Esophagus squamous epithelium (tissue), 5 donors: ENCODE results near the gene EXOC3L1. TPM values are rescaled to one million over a fixed set of nuclear protein-coding genes. Genes with fewer than 3 reads are reported as not detected.

Experiments
- DNase-seq: peaks from one replicate; lab custom pipeline; 2025; lab: John Stamatoyannopoulos, UW
- H3K27ac ChIP-seq, 4 donors: fragments of 200-600 bp; sonication (generic); one replicate each; pipeline ENCODE4 v1.5.1; 2016 to 2019; ENCODE audit warnings: mild to moderate bottlenecking in 1 of 4
- H3K27me3 ChIP-seq, 4 donors: fragments of 200-600 bp; sonication (generic); 1 replicate in 3 of 4; 2 replicates in 1 of 4; pipeline versions ENCODE4 v1.5.1 to v1.6.0; 2017 to 2021; ENCODE audit warnings: antibody characterized with exemption in 1 of 4
- H3K36me3 ChIP-seq, 3 donors: fragments of 200-600 bp; sonication (generic); one replicate each; pipeline ENCODE4 v1.5.1; 2016 to 2019
- H3K4me1 ChIP-seq, 3 donors: fragments of 200-600 bp; sonication (generic); one replicate each; pipeline ENCODE4 v1.5.1; 2017 to 2019
- H3K4me3 ChIP-seq, 4 donors: fragments of 200-600 bp; sonication (generic); 1 replicate in 3 of 4; 2 replicates in 1 of 4; pipeline ENCODE4 v1.5.1; 2016 to 2019; ENCODE audit warnings: mild to moderate bottlenecking in 2 of 4, moderate library complexity in 1 of 4
- H3K9me3 ChIP-seq, 3 donors: fragments of 200-600 bp; sonication (generic); one replicate each; pipeline ENCODE4 v1.5.1; 2016 to 2019
- CTCF ChIP-seq, 6 experiments: fragments of 450-650 bp in 4 of 6; fragments of 200-600 bp in 2 of 6; sonication (generic) in 2 of 6; IDR thresholded peaks; one replicate each; pipeline ENCODE4 v1.5.1; 2016 to 2019; ENCODE audit warnings: antibody characterized with exemption in 6 of 6, mild to moderate bottlenecking in 4 of 6, moderate library complexity in 4 of 6
- POLR2A ChIP-seq, 4 donors: fragments of 450-650 bp; IDR thresholded peaks; one replicate each; pipeline ENCODE4 v1.6.1; 2017; ENCODE audit warnings: antibody characterized with exemption in 4 of 4, mild to moderate bottlenecking in 4 of 4, moderate library complexity in 3 of 4
- WGBS, 2 donors: methylation state at CpG; one replicate each; pipeline ENCODE4 v1.1.5; 2018; 5-methylcytosine and 5-hydroxymethylcytosine counted together
- intact Hi-C: fragments of 100-400 bp; cut with DNase I; formaldehyde crosslinking; loops from one replicate; pipeline ENCODE4 v1.15.0; 2022
- total RNA-seq, 4 donors: library from RNA; depleted of rRNA; stranded (reverse); fragments of >200 nt; gene quantifications; one replicate each; pipeline ENCODE4 v1.1.0, GENCODE V29; 2016
- donor health status: DM: yes; HTN: yes; CAD: no.

Gene EXOC3L1
- total RNA-seq, 4 donors from 2014 or later = 1.1 to 2.3 (median 1.4) TPM

GRCh38 chr16:67201411-67202345, 11.7 kb upstream of the EXOC3L1 start:
- no peak for DNase-seq
- no peaks in the 10 kb centered on the region for H3K9me3 ChIP-seq
- H3K27ac ChIP-seq = no peak overlapping the region
- intact Hi-C loops = no loop called here
- 90% methylated on average over 10 of the region's 40 CpGs; no CpG with 5 or more reads in 1 of the 2 donors for WGBS, 2 donors
- peaks cover 41 to 81% (median 44%) of the 10 kb centered on the region in 3 donors for H3K36me3 ChIP-seq
- no peak for TF ChIP-seq CTCF (IDR thresholded peaks at IDR 0.05)
- no peak for TF ChIP-seq POLR2A (IDR thresholded peaks at IDR 0.05)
- peaks cover 11 to 46% (median 15%) of the 10 kb centered on the region in 3 donors for H3K4me1 ChIP-seq
- no peak overlapping the region for H3K4me3 ChIP-seq
- H3K27me3 ChIP-seq = no peaks in the 10 kb centered on the region

DNA sequence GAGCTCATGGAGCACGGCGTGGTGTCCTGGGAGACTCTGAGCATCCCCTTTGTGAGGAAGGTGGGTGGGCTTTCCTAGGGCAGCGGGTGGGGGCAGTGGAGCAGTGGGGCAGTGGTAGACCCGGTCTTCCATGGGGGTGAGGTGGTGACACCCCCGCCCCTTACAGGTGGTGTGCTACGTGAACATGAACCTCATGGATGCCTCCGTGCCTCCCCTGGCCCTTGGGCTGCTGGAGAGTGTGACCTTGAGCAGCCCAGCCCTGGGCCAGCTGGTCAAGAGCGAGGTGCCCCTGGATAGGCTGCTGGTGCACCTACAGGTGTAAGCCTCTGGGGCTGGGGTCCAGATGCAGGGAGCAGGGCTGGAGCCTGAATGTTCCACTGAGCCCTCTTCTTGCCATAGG, 10.6 kb upstream of the EXOC3L1 start:
- intact Hi-C loops = no loop called here
- no peaks in the 10 kb centered on the region for H3K27me3 ChIP-seq
- no peaks in the 10 kb centered on the region for H3K9me3 ChIP-seq
- no peak for DNase-seq
- WGBS, 2 donors = no CpG with 5 or more reads among the region's 8 CpGs
- H3K36me3 ChIP-seq = peaks cover 52 to 83% (median 56%) of the 10 kb centered on the region in 3 donors
- TF ChIP-seq CTCF (IDR thresholded peaks at IDR 0.05) = no peak
- H3K27ac ChIP-seq = no peak overlapping the region
- H3K4me1 ChIP-seq = peaks cover 11 to 47% (median 15%) of the 10 kb centered on the region in 3 donors
- peak overlapping the region in 1 of 4 donors; percentile 70 for H3K4me3 ChIP-seq

GRCh38 chr16:67199808-67200198, 9.9 kb upstream of the EXOC3L1 start:
- no peaks in the 10 kb centered on the region for H3K27me3 ChIP-seq
- intact Hi-C loops = no loop called here
- H3K9me3 ChIP-seq = no peaks in the 10 kb centered on the region
- peaks cover 11 to 51% (median 15%) of the 10 kb centered on the region in 3 donors for H3K4me1 ChIP-seq
- TF ChIP-seq POLR2A (IDR thresholded peaks at IDR 0.05) (no peak), CTCF (IDR thresholded peaks at IDR 0.05) (peak in 2 of 6 experiments; percentile 2 to 5)
- no peak for DNase-seq
- H3K27ac ChIP-seq = peak overlapping the region; percentile 82 to 93 (median 86)
- peaks cover 57 to 84% (median 63%) of the 10 kb centered on the region in 3 donors for H3K36me3 ChIP-seq
- H3K4me3 ChIP-seq = peak overlapping the region; percentile 58 to 70 (median 63)
- WGBS, 2 donors = 18 to 27% methylated on average over 9 to 15 of the region's 22 CpGs

DNA sequence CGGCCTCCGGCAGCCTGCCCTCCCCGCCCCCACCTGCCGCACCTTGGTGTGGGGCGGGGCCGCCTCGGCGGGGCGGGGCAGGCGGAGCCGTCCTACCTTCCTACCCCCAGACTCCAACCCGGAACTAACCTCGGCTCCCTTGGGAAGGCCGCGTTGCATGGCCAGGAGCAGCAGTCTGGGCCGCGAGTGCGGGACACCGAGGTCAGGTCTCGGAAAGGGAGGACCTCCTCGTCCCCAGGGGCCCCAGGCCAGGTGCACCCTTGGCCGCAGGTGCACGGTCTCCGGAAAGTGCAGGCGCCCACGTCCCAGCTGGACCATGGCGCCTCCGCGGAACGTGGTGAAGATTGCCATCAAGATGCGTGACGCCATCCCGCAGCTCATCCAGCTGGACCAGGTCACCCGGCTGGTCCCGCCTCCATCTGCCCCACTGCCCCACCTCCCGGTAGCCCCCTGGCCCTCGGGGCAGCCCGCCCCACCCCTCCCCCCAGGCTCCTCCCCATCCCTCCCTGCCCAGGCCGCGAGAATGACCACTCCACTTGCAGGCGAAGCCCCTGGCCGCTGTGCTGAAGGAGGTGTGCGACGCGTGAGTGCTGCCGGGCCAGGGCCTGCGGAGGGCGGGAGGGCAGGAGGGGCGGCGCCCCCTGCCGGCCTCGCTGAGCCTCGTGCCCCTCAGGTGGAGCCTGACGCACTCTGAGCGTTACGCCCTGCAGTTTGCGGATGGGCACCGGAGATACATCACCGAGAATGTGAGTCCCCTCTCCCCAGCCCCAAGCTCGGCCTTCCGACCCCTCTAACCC, 9.3 kb upstream of the EXOC3L1 start, which contains the start of gene ELMO3:
Gene ELMO3, plus strand, starts transcription at position 121 of the 797 bp plus-strand sequence. Its CDS starts 196 bp downstream, at position 317.
- TF ChIP-seq POLR2A (IDR thresholded peaks at IDR 0.05) (peak in 2 of 4 donors; percentile 38 to 54), CTCF (IDR thresholded peaks at IDR 0.05) (peak; percentile 18 to 69 (median 48))
- Histone ChIP-seq H3K9me3 (no peaks in the 10 kb centered on the region), H3K36me3 (peaks cover 61 to 84% (median 67%) of the 10 kb centered on the region in 3 donors), H3K27ac (peak within 1 kb of the TSS; percentile 82 to 93 (median 86)), H3K27me3 (no peaks in the 10 kb centered on the region), H3K4me3 (peak within 1 kb of the TSS; percentile 58 to 70 (median 63)), H3K4me1 (peaks cover 11 to 56% (median 15%) of the 10 kb centered on the region in 3 donors)
- no peak for DNase-seq
- intact Hi-C loops = no loop called here
- 34 to 52% methylated on average over 3 to 15 of the region's 61 CpGs for WGBS, 2 donors
